NCI-H2081 treated with DMSO at 0.1 percent for 48 hours (cell line): ENCODE data around the gene KLHL40.

Experiments used
- DNase-seq: peaks from one replicate; lab custom pipeline; 2025; lab: John Stamatoyannopoulos, UW

The KLHL40 gene

DNA sequence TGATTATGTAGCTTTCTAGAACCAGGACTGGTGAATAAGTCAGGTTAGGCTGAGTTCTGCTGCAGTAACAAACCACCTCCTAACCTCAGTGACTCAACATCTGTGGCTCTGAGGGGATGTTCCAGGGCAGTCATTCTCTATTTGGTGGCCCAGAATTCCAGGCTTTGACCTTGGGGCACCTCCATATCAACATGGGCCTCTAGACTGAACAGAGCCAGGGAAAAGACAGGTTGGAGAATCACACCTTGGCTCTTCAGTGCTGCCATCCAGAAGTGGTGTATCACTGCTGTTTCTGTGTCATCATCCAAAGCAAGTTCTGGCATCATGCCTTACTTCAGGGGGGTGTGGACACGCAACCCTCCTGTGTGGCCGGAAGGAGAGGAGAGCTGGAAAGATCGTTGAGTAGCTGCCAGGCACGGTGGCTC, 16.5 kb upstream of the KLHL40 start:
- no peak for DNase-seq

DNA sequence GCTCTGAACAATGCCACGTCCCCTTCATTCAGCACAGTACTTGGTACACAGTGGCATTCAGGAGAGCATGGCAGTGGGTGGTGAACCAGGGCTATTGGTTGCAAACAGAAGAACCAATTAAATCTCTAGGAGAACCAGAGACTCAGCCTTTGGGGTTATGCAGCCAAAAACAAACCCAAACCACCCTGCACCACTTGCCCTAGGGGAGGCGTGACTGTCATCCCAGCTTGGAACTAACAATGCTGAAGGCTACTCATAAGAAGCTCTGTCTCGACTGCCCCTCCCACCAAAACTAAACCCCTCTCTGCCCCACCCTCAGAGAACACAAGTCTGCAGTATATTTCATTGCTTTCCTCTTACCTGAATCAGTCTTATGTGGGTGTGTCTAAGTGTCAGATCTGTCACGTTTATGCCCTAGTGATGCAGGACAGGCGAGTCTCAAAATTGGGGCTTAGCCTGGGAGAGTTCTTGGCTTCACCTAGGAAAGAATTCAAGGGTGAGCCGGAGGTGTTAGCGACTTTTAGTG, 15.2 kb upstream of the KLHL40 start:
- no peak for DNase-seq

DNA sequence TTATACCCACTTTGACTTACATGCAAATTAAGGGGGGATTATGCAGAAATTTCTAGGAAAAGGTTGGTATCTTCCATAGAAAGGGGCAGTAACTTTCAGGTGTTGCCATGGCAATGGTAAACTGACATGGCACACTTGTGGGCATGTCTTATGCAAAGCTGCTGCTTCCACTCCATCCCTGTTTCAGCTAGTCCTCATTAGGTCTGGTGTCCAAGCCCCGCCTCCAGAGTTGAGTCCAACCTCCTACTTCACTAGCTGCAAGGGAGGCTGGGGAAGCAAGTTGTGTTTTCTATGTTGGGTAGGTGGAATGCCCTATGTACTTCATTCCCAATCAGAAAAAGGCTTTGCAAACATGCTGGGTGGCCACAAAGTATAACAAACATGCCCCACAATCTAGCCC, 14.7 kb upstream of the KLHL40 start:
- no peak for DNase-seq

GRCh38 chr3:42672515-42672914, 12.8 kb upstream of the KLHL40 start:
- no peak for DNase-seq

DNA sequence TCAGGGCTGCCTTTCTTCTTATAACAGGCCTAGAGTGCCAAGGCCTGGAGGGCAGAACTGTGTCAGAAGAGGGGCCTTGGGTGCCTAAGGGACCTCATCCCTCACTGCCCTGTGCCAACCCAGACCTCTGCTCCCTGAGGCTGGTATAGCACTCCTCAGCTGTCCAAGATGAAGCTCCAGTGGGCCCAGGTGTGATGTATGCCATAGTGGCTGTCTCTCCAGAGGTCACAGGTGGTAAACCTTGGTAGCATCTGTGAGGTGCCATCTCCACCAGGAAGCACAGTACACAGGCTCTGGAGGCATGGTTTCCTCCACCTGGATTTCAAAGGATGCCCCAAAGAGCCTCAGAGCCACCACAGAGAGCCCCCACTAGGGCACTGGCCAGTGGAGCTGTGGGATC, 12.3 kb upstream of the KLHL40 start:
- DNase-seq = no peak

DNA sequence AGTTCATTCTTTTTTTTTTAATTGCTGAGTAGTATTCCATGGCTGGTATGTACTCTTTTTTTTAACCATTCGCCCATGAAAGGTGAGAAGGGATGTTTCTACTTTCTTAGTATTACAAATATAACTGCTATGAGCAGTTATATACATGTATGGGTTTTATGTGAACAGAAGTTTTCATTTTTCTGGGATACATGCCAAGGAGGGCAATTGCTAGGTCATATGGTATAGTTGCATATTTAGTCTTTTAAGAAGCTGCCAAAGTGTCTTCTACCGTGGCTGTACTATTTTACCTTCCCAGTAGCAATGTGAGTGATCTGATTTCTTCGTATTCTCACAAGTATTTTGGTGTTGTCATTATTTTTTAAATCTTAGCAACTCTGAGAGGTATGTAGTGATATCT, 11.2 kb upstream of the KLHL40 start:
- DNase-seq = no peak

GRCh38 chr3:42675909-42676308, 9.4 kb upstream of the KLHL40 start:
- no peak for DNase-seq

GRCh38 chr3:42678447-42678846, 6.9 kb upstream of the KLHL40 start:
- no peak for DNase-seq

DNA sequence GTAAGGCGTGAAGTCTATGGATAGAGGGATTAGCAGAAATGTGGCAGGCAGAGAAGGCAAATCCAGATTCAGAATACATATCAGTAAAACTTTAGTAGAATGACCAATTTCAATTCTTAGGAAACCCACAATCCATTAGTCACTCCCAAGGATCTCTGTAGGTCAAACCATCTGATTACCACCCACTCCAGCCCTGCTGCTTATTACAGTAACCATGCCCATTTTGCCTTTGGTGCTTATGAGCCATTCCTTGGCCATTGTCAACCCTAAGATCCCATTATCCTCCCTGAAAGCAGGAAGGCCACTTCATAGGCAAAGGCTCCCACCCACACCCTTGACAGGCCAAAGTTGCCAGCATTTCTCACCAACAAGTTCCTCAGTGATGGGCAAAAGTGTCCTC, 5.1 kb upstream of the KLHL40 start:
- DNase-seq = no peak

- no peak for DNase-seq
These were observed 4.5 kb upstream of the KLHL40 start for GRCh38 chr3:42680806-42681205.

DNA sequence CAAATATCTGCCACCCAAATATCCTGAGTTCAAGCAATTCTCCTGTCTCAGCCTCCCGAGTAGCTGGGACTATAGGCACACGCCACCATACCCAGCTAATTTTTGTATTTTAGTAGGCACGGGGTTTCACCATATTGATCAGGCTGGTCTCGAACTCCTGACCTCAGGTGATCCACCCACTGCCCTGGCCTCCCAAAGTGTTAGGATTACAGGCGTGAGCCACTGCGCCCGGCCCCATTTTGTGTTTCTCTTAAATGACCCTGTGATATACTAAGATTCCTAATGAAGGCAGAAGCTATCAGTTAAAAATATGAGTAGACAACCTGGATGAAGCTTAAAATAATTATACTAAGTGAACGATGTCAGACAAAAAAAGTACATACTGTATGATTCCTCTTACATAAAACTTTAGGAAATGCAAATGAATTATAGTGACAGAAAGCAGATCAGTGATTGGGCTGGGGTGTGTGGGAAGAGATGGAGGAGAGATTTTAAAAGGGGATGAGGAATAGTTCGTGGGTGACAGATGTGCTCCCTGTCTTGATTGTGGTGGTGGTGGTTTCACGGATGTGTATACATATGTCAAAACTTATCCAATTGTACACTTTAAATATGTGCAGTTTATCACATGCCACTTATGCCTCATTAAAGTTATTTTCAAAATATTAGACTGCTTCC, 3.8 kb upstream of the KLHL40 start:
- DNase-seq = no peak

DNA sequence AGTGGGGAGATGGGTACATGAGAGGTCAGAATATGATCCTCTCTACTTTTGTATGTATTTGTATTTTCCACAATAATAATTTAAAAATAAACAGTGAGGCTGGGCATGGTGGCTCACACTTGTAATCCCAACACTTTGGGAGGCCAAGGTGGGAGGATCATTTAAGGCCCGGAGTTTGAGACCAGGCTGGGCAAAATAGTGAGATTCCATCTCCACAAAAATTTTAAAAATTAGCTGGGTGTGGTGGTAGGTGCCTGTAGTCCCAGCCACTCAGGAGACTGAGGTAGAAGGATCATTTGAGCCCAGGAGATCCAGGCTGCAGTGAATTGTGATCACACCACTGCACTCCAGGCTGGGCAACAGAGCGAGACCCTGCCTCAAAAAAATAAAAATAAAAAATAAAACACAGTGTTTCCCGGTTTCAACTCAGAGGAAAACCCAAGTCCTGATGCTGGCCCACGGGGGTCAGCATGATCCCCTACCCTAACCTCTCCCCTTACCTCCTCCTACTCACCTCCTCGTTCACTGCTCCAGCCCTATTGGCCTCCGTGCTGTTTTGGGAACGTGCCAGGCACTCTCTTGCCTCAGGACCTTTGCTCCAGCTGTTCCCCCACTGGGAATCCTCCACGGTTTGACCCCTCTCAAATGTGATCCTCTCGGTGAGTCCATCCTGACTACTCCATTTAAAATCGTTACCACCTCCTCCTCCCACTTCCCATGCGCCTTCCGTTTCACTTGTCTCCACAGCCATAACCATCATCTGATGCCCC, 2.9 kb upstream of the KLHL40 start:
- no peak for DNase-seq

GRCh38 chr3:42683875-42684598, 1.3 kb upstream of the KLHL40 start:
- no peak for DNase-seq

DNA sequence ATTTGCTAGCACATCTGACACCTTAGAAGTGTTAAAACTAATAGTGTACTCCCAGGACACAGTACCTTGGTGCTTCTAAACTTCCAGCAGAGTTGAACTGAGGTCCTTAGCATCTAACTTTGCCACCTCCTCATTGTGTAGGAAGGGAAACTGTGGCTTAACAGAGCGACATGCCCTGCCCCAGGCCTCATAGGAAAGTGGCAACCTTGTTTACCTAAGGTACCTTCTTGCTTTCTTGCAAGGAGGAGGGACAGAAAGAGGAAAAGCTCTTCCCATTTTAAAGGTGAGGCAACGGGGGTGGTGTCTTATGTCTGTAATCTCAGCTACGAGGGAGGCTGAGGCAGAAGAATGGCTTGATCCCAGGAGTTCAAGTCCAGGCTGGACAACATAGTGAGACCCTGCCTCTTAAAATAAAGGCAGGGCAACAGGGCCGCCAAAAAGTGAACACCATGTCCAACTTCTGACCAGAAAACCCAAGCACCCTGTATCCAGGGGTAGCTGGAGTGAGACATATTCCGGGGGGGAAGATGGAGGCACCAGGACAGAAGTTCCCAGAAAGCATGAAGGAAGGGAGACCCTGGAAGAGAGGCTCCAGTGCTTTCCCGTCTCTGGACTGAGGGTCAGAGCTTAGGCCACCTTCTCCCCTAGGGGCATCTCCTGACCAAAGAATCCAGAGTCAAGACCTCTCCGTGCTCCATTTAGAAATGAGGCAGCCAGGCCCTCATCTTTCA, 540 bp upstream of the KLHL40 start:
- no peak for DNase-seq

- no peak for DNase-seq
These were observed 819 bp downstream of the KLHL40 start for GRCh38 chr3:42685891-42686820.

GRCh38 chr3:42686832-42687650, 1.7 kb downstream of the KLHL40 start:
- no peak for DNase-seq

- DNase-seq = no peak
These were observed 2.7 kb downstream of the KLHL40 start for GRCh38 chr3:42688016-42688415.

GRCh38 chr3:42688487-42689420, 3.4 kb downstream of the KLHL40 start:
- no peak for DNase-seq

GRCh38 chr3:42689421-42690014, 4.2 kb downstream of the KLHL40 start:
- DNase-seq = no peak
